ENCODE results near the gene BPGM. TPM values are rescaled to one million over a fixed set of nuclear protein-coding genes. Genes with fewer than 3 reads are reported as not detected.
"Not testable (repeated sequence)": the region's sequence is repeated elsewhere in the genome, so short reads cannot be mapped to it uniquely, and the experiment has no call there.

BPGM gene
- total RNA-seq, 1 donor from 2014 or later = 24.7 TPM

DNA sequence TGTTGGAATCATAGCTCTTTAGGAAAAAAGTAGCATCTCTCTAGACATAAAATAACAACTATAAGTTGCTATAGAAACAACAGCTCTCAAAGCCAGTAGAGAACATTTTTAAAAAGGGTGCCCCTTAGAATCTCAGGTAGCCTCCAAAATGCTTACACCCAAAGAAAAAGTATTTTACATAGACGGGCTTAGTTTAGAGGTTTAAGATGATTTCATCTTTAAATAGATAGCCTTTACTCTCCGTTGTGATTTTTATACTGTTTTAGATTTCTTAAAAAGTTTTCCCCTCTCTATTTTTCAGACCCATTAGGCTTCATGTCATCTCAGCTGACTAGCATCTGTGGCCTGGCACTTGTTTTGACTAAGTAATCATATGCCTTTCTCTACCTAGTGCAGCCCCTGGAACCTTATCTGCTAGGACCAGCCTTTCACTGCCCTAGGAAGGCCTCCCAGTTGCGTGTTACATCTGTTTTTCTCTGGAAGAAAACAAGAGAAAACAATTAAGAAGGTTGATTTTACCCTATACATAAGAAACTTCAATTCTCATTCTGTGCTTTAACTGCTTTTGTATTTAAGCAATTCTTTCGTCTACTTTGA is 6.9 kb upstream of the BPGM start:
- TF ChIP-seq, protein P1, sequence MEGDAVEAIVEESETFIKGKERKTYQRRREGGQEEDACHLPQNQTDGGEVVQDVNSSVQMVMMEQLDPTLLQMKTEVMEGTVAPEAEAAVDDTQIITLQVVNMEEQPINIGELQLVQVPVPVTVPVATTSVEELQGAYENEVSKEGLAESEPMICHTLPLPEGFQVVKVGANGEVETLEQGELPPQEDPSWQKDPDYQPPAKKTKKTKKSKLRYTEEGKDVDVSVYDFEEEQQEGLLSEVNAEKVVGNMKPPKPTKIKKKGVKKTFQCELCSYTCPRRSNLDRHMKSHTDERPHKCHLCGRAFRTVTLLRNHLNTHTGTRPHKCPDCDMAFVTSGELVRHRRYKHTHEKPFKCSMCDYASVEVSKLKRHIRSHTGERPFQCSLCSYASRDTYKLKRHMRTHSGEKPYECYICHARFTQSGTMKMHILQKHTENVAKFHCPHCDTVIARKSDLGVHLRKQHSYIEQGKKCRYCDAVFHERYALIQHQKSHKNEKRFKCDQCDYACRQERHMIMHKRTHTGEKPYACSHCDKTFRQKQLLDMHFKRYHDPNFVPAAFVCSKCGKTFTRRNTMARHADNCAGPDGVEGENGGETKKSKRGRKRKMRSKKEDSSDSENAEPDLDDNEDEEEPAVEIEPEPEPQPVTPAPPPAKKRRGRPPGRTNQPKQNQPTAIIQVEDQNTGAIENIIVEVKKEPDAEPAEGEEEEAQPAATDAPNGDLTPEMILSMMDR (conservative IDR thresholded peaks at IDR 0.05; ENCODE audit: low read depth, low read length) = no peak
- DNase-seq (ENCODE audit: low read depth) = no peak
- H3K4me3 ChIP-seq (ENCODE audit: low read depth, low read length) = no peak overlapping the region

DNA sequence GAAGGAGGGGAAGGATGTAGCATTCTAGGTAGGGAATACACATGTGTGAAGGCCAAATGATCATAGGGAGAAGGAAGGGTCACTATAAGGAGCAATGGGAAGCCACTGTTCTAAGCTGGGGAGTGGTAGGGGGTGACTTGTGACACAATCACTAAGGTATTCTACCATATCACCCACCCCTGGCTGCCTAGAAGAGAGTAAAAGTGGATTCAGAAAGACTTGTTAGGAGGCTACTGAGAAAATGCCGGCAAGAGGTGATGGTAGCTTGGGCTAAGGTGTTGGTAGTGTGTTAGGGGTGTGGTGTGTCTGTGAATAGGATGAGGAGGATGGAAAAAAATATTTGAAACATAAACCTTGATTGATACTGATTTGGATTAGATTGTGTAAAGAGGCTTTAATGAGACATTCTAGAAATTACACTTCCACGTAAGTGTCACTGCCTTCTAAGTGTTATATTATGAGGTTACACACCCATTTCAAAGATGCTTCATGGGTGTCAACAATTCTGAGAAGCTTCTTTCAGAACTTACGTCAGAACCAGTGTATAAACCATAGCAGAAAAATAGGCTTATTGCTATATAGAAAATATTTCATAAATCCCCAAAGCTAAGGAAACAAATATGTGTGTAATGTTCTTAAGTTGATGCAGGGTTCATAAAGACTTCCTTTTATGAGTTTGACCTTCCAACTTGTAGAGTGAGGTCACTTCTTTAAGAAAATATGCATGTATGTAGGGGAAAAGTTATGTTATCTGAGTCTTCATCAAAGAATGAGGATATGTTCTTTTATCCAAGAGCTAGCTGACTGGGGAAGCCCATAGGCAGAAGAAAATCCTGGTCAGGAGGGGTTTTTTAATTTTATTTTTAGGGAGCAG is 5.6 kb upstream of the BPGM start:
- no peak for DNase-seq (ENCODE audit: low read depth)
- no peak overlapping the region for H3K4me3 ChIP-seq (ENCODE audit: low read depth, low read length)
- TF ChIP-seq, protein P1 (conservative IDR thresholded peaks at IDR 0.05; ENCODE audit: low read depth, low read length) = no peak

DNA sequence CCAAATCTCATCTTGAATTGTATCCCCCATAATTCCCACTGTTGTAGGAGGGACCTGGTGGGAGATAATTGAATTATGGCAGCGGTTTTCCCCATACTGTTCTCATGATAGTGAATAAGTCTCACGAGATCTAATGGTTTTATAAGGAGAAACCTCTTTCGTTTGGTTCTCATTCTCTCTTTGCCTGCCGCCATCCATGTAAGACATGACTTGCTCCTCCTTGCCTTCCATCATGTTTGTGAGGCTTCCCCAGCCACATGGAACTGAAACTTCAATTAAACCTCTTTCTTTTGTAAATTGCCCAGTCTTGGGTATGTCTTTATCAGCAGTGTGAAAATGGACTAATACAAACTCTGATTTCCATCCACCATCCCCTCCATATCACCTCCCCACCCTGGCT is 4.7 kb upstream of the BPGM start:
- DNase-seq (ENCODE audit: low read depth); H3K4me3 ChIP-seq (ENCODE audit: low read depth, low read length): not testable (repeated sequence)

DNA sequence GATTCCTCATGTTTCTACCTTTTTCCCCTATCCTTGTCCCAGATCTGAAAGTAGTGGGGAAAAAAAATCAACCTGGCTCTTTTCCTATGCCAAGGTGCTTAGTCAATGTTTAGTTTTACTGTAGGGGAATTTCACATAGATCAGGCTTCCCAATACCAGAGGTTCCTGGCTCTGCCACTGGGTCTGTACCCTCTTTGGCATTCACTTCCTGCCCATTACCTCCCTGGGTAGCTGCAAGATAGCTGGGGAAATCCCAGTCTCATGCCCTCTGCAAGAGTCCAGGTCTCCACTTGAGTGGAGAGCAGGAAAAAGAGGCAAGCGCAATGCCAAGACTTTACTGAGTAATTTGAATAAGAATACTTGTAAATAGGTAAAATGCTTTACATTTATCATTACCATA is 3.5 kb upstream of the BPGM start:
- H3K4me3 ChIP-seq (ENCODE audit: low read depth, low read length) = no peak overlapping the region
- peak; percentile 73 for DNase-seq (ENCODE audit: low read depth)
- TF ChIP-seq, protein P1 (conservative IDR thresholded peaks at IDR 0.05; ENCODE audit: low read depth, low read length) = no peak

DNA sequence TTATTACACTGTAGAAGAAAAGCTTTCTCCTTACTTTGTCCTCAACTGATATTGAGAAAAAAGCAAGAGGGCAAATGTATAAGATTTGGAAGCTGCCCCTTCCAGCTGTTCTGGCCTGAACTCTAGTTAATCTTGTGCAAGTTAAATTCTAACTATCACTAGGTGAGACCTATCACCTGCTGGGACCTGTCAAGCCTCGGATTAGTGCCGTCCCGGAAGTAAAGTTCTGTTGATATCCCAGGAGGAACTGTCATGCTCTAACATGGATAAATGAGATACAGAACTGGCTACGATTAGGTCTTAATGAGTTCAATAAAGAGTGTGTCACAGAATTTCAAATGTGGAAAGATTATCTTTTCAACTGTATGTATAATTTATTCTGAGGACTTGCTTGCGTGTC is 1.2 kb upstream of the BPGM start:
- TF ChIP-seq, protein P1 (conservative IDR thresholded peaks at IDR 0.05; ENCODE audit: low read depth, low read length) = no peak
- DNase-seq (ENCODE audit: low read depth) = no peak
- H3K4me3 ChIP-seq (ENCODE audit: low read depth, low read length) = peak overlapping the region; percentile 81

DNA sequence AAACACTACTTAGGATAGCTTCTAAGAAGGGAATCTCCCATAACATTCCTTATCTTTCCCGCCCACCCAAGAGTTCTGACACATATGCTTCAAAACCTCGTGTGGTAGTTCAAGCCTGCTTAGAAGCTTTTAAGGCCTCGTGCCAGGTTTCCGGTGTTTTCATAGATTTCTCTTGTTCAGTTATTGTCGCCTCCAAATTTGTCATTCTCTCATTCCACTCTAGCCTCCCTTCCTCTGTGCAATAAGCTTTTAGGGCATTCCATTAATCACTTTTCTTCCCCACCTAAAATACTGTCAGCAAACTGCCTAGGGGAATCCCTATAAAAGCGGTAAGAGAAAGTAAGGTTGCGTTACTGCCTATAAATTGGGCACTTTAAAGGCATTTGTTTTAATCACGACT is 718 bp upstream of the BPGM start:
- DNase-seq (ENCODE audit: low read depth) = no peak
- H3K4me3 ChIP-seq (ENCODE audit: low read depth, low read length) = peak overlapping the region; percentile 81
- TF ChIP-seq, protein P1 (conservative IDR thresholded peaks at IDR 0.05; ENCODE audit: low read depth, low read length) = no peak

DNA sequence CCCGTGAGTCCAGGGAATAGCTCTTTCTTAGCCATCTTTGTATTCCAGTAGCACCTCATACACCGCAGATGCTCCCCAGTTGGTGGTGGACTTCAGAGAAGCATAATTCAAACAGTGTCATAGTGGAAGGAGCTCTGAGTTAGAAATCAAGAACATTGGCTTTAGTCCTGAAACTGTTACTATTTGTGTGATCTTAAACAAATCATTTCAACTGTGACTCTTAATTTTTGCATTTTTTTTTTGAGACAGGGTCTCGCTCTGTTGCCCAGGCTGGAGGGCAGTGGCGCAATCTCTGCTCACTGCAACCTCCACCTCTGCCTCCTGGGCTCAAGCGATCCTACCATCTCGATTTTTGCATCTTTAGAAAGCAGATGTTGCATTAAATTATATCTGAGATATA is 1.8 kb downstream of the BPGM start:
- no peak for DNase-seq (ENCODE audit: low read depth)
- no peak overlapping the region for H3K4me3 ChIP-seq (ENCODE audit: low read depth, low read length)
- TF ChIP-seq, protein P1 (conservative IDR thresholded peaks at IDR 0.05; ENCODE audit: low read depth, low read length) = no peak
